Measurements from ENCODE around the gene TASOR2.

TASOR2 gene

GRCh38 chr10:5663692-5664427, 20.8 kb upstream of the TASOR2 start:
- peak overlapping the region; percentile 80 for H3K4me3 ChIP-seq (ENCODE audit: low read length)
- H3K27me3 ChIP-seq (ENCODE audit: control insufficient read depth, low read length), result no peaks in the 10 kb centered on the region
- no peaks in the 10 kb centered on the region for H3K9me3 ChIP-seq (ENCODE audit: control insufficient read depth, insufficient read depth, low read length)
- H3K4me2 ChIP-seq (ENCODE audit: low read length), result peak overlapping the region; percentile 98
- peaks cover 90% of the 10 kb centered on the region for H3K79me2 ChIP-seq (ENCODE audit: control insufficient read depth, low read length)
- H3K36me3 ChIP-seq (ENCODE audit: control insufficient read depth, low read length), result peaks cover 56% of the 10 kb centered on the region
- H3F3A ChIP-seq (ENCODE audit: control insufficient read depth, insufficient read depth), result peaks cover 43% of the 10 kb centered on the region
- no peaks in the 10 kb centered on the region for H3K9me2 ChIP-seq (replicated peaks; ENCODE audit: control insufficient read depth, low read length)
- TF ChIP-seq EZH2phosphoT487 (IDR thresholded peaks at IDR 0.05; ENCODE audit: borderline replicate concordance, low read length) (no peak), CTCF (IDR thresholded peaks at IDR 0.05; ENCODE audit: low read depth, low read length, poor library complexity, severe bottlenecking) (peak; percentile 14)
- peak overlapping the region; percentile 89 for H3K27ac ChIP-seq (ENCODE audit: low read depth, low read length)
- peaks cover 80% of the 10 kb centered on the region for H3K4me1 ChIP-seq (ENCODE audit: control insufficient read depth, low read length)
- no peaks in the 10 kb centered on the region for H4K20me1 ChIP-seq (ENCODE audit: control insufficient read depth, insufficient read depth, low read depth, low read length)

DNA sequence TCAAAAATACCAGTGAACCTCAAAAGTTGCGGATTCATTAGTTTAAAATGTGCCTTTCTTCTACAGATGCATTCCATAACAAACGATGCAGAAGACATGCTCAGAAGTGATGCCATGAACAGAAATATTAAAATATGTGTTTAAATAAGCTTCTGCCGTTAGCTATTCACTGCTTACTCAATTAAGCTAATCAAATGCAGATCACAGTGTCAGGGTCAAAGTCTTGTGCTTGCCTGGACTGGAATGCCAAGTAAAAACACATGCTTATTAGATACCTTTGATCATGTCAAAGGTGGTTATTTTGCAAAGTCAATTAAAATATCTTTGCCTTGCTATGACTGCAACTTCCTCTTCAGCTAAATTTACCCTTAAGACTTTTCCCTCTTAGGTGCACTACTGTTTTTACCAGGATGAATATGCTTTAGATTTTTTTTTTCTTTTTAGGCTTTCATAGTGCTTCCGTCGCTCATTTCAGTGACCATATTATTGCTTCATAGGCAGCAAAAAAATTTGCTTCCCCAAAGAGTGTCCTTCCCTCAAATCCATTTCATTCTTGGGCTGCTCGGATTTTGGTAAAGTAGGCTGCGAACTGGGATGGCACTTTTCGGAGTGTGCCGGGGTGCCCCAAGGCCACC, 19.1 kb upstream of the TASOR2 start:
- peaks cover 51% of the 10 kb centered on the region for H3K36me3 ChIP-seq (ENCODE audit: control insufficient read depth, low read length)
- H4K20me1 ChIP-seq (ENCODE audit: control insufficient read depth, insufficient read depth, low read depth, low read length), result no peaks in the 10 kb centered on the region
- H3K4me2 ChIP-seq (ENCODE audit: low read length), result peak overlapping the region; percentile 98
- H3K27me3 ChIP-seq (ENCODE audit: control insufficient read depth, low read length), result no peaks in the 10 kb centered on the region
- H3F3A ChIP-seq (ENCODE audit: control insufficient read depth, insufficient read depth), result peaks cover 33% of the 10 kb centered on the region
- H3K4me1 ChIP-seq (ENCODE audit: control insufficient read depth, low read length), result peaks cover 64% of the 10 kb centered on the region
- peaks cover 74% of the 10 kb centered on the region for H3K79me2 ChIP-seq (ENCODE audit: control insufficient read depth, low read length)
- peak overlapping the region; percentile 89 for H3K27ac ChIP-seq (ENCODE audit: low read depth, low read length)
- H3K9me3 ChIP-seq (ENCODE audit: control insufficient read depth, insufficient read depth, low read length), result no peaks in the 10 kb centered on the region
- H3K4me3 ChIP-seq (ENCODE audit: low read length), result peak overlapping the region; percentile 80
- H3K9me2 ChIP-seq (replicated peaks; ENCODE audit: control insufficient read depth, low read length), result no peaks in the 10 kb centered on the region
- TF ChIP-seq CTCF (IDR thresholded peaks at IDR 0.05; ENCODE audit: low read depth, low read length, poor library complexity, severe bottlenecking), result no peak
- TF ChIP-seq EZH2phosphoT487 (IDR thresholded peaks at IDR 0.05; ENCODE audit: borderline replicate concordance, low read length), result no peak

- H3K4me1 ChIP-seq (ENCODE audit: control insufficient read depth, low read length), result peaks cover 57% of the 10 kb centered on the region
- H3K9me2 ChIP-seq (replicated peaks; ENCODE audit: control insufficient read depth, low read length), result no peaks in the 10 kb centered on the region
- H4K20me1 ChIP-seq (ENCODE audit: control insufficient read depth, insufficient read depth, low read depth, low read length), result no peaks in the 10 kb centered on the region
- H3K36me3 ChIP-seq (ENCODE audit: control insufficient read depth, low read length), result peaks cover 43% of the 10 kb centered on the region
- H3K9me3 ChIP-seq (ENCODE audit: control insufficient read depth, insufficient read depth, low read length), result no peaks in the 10 kb centered on the region
- peak within 1 kb of the TSS; percentile 80 for H3K4me3 ChIP-seq (ENCODE audit: low read length)
- peak within 1 kb of the TSS; percentile 89 for H3K27ac ChIP-seq (ENCODE audit: low read depth, low read length)
- H3K27me3 ChIP-seq (ENCODE audit: control insufficient read depth, low read length), result no peaks in the 10 kb centered on the region
- peak within 1 kb of the TSS; percentile 98 for H3K4me2 ChIP-seq (ENCODE audit: low read length)
- peaks cover 31% of the 10 kb centered on the region for H3F3A ChIP-seq (ENCODE audit: control insufficient read depth, insufficient read depth)
- TF ChIP-seq CTCF (IDR thresholded peaks at IDR 0.05; ENCODE audit: low read depth, low read length, poor library complexity, severe bottlenecking) (peak; percentile 35), EZH2phosphoT487 (IDR thresholded peaks at IDR 0.05; ENCODE audit: borderline replicate concordance, low read length) (no peak)
- peaks cover 66% of the 10 kb centered on the region for H3K79me2 ChIP-seq (ENCODE audit: control insufficient read depth, low read length)
Measured at GRCh38 chr10:5666008-5666840, 18.4 kb upstream of the TASOR2 start, which contains the start of gene ASB13. TSS of gene ASB13 (minus strand) at chr10:5666595. CDS start at chr10:5666551, 44 bp downstream.
